ENCODE measurements around the gene ARID3A.

ARID3A gene

GRCh38 chr19:993831-994393 lies 68.1 kb downstream of the ARID3A start:
- Histone ChIP-seq H3K4me2 (ENCODE audit: low read depth, low read length, poor library complexity, severe bottlenecking) (no peak overlapping the region), H3K27me3 (ENCODE audit: low read length) (no peaks in the 10 kb centered on the region), H3K9me3 (ENCODE audit: insufficient read depth, low read length) (no peaks in the 10 kb centered on the region), H3K27ac (ENCODE audit: low read depth, low read length) (no peak overlapping the region), H3K4me3 (ENCODE audit: insufficient read depth, low read length, poor library complexity, severe bottlenecking) (no peak overlapping the region), H3F3A (ENCODE audit: insufficient read depth) (no peaks in the 10 kb centered on the region), H2AFZ (ENCODE audit: low read depth, low read length, severe bottlenecking) (no peak overlapping the region), H3K9ac (ENCODE audit: low read length) (no peak overlapping the region), H4K20me1 (ENCODE audit: low read depth, low read length) (no peaks in the 10 kb centered on the region), H3K36me3 (ENCODE audit: low read length) (no peaks in the 10 kb centered on the region), H3K9me2 (replicated peaks; ENCODE audit: insufficient read depth, low read length) (no peaks in the 10 kb centered on the region), H3K79me2 (ENCODE audit: insufficient read depth, low read length) (no peaks in the 10 kb centered on the region)
- TF ChIP-seq CTCF (IDR thresholded peaks at IDR 0.05; ENCODE audit: insufficient read depth, low read length, poor library complexity, severe bottlenecking), result no peak
- no peak for TF ChIP-seq EZH2phosphoT487 (conservative IDR thresholded peaks at IDR 0.05; ENCODE audit: low read length)

DNA sequence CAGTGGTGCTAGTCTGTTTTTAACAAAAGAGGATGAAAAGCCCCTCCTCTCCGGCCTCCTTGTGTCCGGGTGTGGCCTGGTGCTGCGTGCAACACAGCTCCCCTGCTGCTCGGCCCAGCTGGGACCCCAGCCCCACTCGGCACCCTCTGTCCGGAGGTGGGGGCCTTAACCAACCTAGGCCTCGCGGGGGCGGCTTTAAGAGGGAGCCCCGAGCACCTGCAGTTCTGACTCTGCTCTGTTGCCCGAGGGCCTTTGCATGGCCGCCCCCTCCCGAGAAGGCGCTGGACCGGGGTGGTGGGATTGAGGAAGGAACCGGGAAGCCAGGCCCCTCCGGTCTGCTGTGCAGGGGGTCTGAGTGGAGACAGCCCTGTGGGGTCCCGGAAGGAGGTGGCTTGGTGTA lies 68.7 kb downstream of the ARID3A start:
- no peaks in the 10 kb centered on the region for H3F3A ChIP-seq (ENCODE audit: insufficient read depth)
- no peaks in the 10 kb centered on the region for H3K9me2 ChIP-seq (replicated peaks; ENCODE audit: insufficient read depth, low read length)
- no peak overlapping the region for H3K9ac ChIP-seq (ENCODE audit: low read length)
- H3K79me2 ChIP-seq (ENCODE audit: insufficient read depth, low read length), result no peaks in the 10 kb centered on the region
- no peak overlapping the region for H3K27ac ChIP-seq (ENCODE audit: low read depth, low read length)
- no peak overlapping the region for H3K4me2 ChIP-seq (ENCODE audit: low read depth, low read length, poor library complexity, severe bottlenecking)
- H4K20me1 ChIP-seq (ENCODE audit: low read depth, low read length), result no peaks in the 10 kb centered on the region
- no peaks in the 10 kb centered on the region for H3K27me3 ChIP-seq (ENCODE audit: low read length)
- H3K36me3 ChIP-seq (ENCODE audit: low read length), result no peaks in the 10 kb centered on the region
- H2AFZ ChIP-seq (ENCODE audit: low read depth, low read length, severe bottlenecking), result no peak overlapping the region
- H3K9me3 ChIP-seq (ENCODE audit: insufficient read depth, low read length), result no peaks in the 10 kb centered on the region
- no peak overlapping the region for H3K4me3 ChIP-seq (ENCODE audit: insufficient read depth, low read length, poor library complexity, severe bottlenecking)
- TF ChIP-seq EZH2phosphoT487 (conservative IDR thresholded peaks at IDR 0.05; ENCODE audit: low read length), result no peak
- no peak for TF ChIP-seq CTCF (IDR thresholded peaks at IDR 0.05; ENCODE audit: insufficient read depth, low read length, poor library complexity, severe bottlenecking)

DNA sequence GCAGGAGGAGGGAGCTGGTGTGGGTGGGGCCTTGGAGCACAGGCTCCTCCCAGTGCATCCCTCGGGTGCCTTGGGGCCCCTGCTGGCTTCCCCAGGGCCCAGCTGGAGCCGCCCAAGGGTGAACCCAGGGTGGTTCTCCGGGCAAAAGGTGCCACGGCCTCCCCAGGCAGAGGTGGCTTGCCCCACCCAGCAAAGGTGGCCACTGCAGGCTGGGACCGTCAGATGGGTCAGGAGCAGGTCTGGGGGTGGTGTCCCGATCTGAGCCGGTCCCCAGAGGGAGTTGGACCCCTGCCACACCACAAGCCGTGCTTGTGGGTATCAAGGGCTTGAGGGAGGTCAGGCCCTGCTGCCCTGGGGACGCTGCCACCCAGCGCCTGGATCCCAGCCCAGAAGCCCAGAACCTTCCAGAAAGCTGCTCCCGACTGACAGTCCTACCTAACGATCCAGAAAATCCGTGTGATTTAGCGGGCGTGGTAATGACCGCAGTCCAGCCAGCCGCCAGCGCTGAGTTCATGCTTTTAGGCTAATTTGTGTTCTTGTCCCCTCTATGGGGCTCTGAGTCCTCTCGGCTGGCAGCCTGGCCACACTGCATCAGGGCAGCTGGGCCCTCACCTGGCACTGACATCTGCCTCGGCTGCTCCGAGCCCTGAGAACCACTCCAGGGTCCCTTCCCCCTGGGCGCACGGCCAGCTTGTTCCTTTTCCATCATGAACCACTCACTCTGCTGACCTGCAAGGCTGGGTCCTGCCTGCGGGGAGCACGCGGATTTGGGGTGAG lies 69.4 kb downstream of the ARID3A start:
- Histone ChIP-seq H3K36me3 (ENCODE audit: low read length) (no peaks in the 10 kb centered on the region), H3K9me2 (replicated peaks; ENCODE audit: insufficient read depth, low read length) (no peaks in the 10 kb centered on the region), H3K27ac (ENCODE audit: low read depth, low read length) (no peak overlapping the region), H3K27me3 (ENCODE audit: low read length) (no peaks in the 10 kb centered on the region), H3K4me2 (ENCODE audit: low read depth, low read length, poor library complexity, severe bottlenecking) (no peak overlapping the region), H3K9me3 (ENCODE audit: insufficient read depth, low read length) (no peaks in the 10 kb centered on the region), H3F3A (ENCODE audit: insufficient read depth) (no peaks in the 10 kb centered on the region), H3K4me3 (ENCODE audit: insufficient read depth, low read length, poor library complexity, severe bottlenecking) (no peak overlapping the region), H2AFZ (ENCODE audit: low read depth, low read length, severe bottlenecking) (no peak overlapping the region), H3K9ac (ENCODE audit: low read length) (no peak overlapping the region), H4K20me1 (ENCODE audit: low read depth, low read length) (no peaks in the 10 kb centered on the region), H3K79me2 (ENCODE audit: insufficient read depth, low read length) (no peaks in the 10 kb centered on the region)
- TF ChIP-seq EZH2phosphoT487 (conservative IDR thresholded peaks at IDR 0.05; ENCODE audit: low read length), result no peak
- no peak for TF ChIP-seq CTCF (IDR thresholded peaks at IDR 0.05; ENCODE audit: insufficient read depth, low read length, poor library complexity, severe bottlenecking)
